Activated naive CD4-positive, alpha-beta T cell treated with anti-CD3 and anti-CD28 coated beads, Interleukin-2, amount 10 ng/mL, durations not matched to agents 7 days and 5 days (primary cell): Measurements from ENCODE around the gene NUDT8.
A peak's percentile ranks its signal among the peaks of the same experiment; 100 is the strongest.

ENCODE experiments used
- CTCF ChIA-PET: fragments of 350-600 bp; sonication (Branson Sonifier 250); formaldehyde crosslinking; loops from one replicate; lab custom pipeline; 2021; ENCODE audit warnings: antibody characterized with exemption; lab: Charles Lee
- DNase-seq: peaks from one replicate; pipeline ENCODE4 v3.0.0-alpha.2; 2020
- H3K27ac Mint-ChIP-seq: one replicate; pipeline ENCODE4 v1.8.0; 2021; ENCODE audit warnings: mild to moderate bottlenecking, moderate library complexity, mixed read lengths
- H3K27me3 Mint-ChIP-seq: one replicate; pipeline ENCODE4 v1.8.0; 2021; ENCODE audit warnings: mild to moderate bottlenecking, mixed read lengths
- H3K36me3 Mint-ChIP-seq: one replicate; pipeline ENCODE4 v1.8.0; 2021; ENCODE audit warnings: mixed read lengths
- H3K4me1 Mint-ChIP-seq: one replicate; pipeline ENCODE4 v1.8.0; 2021; ENCODE audit warnings: mixed read lengths
- H3K4me3 Mint-ChIP-seq: one replicate; pipeline ENCODE4 v1.8.0; 2021; ENCODE audit warnings: mild to moderate bottlenecking, moderate library complexity, mixed read lengths
- H3K9me3 Mint-ChIP-seq: one replicate; pipeline ENCODE4 v1.8.0; 2021; ENCODE audit warnings: mixed read lengths

Gene NUDT8

GRCh38 chr11:67651976-67652781, 22.4 kb upstream of the NUDT8 start:
- Mint-ChIP-seq H3K27me3 (peaks cover 43% of the 10 kb centered on the region), H3K4me3 (no peak overlapping the region), H3K4me1 (peaks cover 36% of the 10 kb centered on the region), H3K9me3 (peaks cover 3% of the 10 kb centered on the region), H3K27ac (no peak overlapping the region), H3K36me3 (no peaks in the 10 kb centered on the region)
- CTCF ChIA-PET = interaction anchor here (11.6 kb wide), 1 partner anchor 22 kb away, joined by 91 read pairs; the partner anchor contains the start of gene NUDT8
- DNase-seq = no peak

GRCh38 chr11:67649634-67650510, 20.1 kb upstream of the NUDT8 start:
- H3K4me1 Mint-ChIP-seq = peaks cover 52% of the 10 kb centered on the region

GRCh38 chr11:67648796-67649613, 19.3 kb upstream of the NUDT8 start:
- Mint-ChIP-seq H3K4me3 (no peak overlapping the region), H3K27ac (no peak overlapping the region), H3K4me1 (peaks cover 52% of the 10 kb centered on the region), H3K9me3 (peaks cover 1% of the 10 kb centered on the region), H3K27me3 (peaks cover 48% of the 10 kb centered on the region), H3K36me3 (no peaks in the 10 kb centered on the region)
- CTCF ChIA-PET = interaction anchor here (0.7 to 11.6 kb wide), 5 partner anchors 9 to 34 kb away, joined by 3 to 91 read pairs (median 6); partner anchors contain the start of genes NUDT8 and TBX10
- peak; percentile 20 for DNase-seq

More at GRCh38 chr11:67649634-67650510, 20.1 kb upstream of the NUDT8 start:
- Mint-ChIP-seq H3K27ac (peak overlapping the region; percentile 89), H3K27me3 (peaks cover 53% of the 10 kb centered on the region), H3K4me3 (peak overlapping the region; percentile 81), H3K36me3 (no peaks in the 10 kb centered on the region), H3K9me3 (no peaks in the 10 kb centered on the region)
- CTCF ChIA-PET = interaction anchor here (0.6 to 11.6 kb wide), 4 partner anchors 8 to 35 kb away, joined by 3 to 91 read pairs (median 20); partner anchors contain the start of gene NUDT8
- no peak for DNase-seq

- DNase-seq = peak; percentile 73
- H3K4me3 Mint-ChIP-seq = no peak overlapping the region
- peaks cover 3% of the 10 kb centered on the region for H3K9me3 Mint-ChIP-seq
- CTCF ChIA-PET = interaction anchor here (0.7 to 11.6 kb wide), 5 partner anchors 9 to 34 kb away, joined by 3 to 91 read pairs (median 6); partner anchors contain the start of genes NUDT8 and TBX10
- H3K27me3 Mint-ChIP-seq = peaks cover 45% of the 10 kb centered on the region
- peak overlapping the region; percentile 58 for H3K27ac Mint-ChIP-seq
- H3K4me1 Mint-ChIP-seq = peaks cover 52% of the 10 kb centered on the region
- H3K36me3 Mint-ChIP-seq = no peaks in the 10 kb centered on the region
These were observed 18.5 kb upstream of the NUDT8 start for GRCh38 chr11:67648140-67648795.

GRCh38 chr11:67647471-67647870, 17.7 kb upstream of the NUDT8 start:
- Mint-ChIP-seq H3K36me3 (no peaks in the 10 kb centered on the region), H3K4me3 (no peak overlapping the region), H3K9me3 (peaks cover 3% of the 10 kb centered on the region), H3K27ac (no peak overlapping the region), H3K4me1 (peaks cover 49% of the 10 kb centered on the region), H3K27me3 (peaks cover 38% of the 10 kb centered on the region)
- peak; percentile 16 for DNase-seq
- CTCF ChIA-PET = interaction anchor here (1.6 to 11.6 kb wide), 4 partner anchors 9 to 33 kb away, joined by 6 to 91 read pairs (median 20); partner anchors contain the start of genes NUDT8 and TBX10

- Mint-ChIP-seq H3K4me3 (peak overlapping the region; percentile 14), H3K27me3 (peaks cover 44% of the 10 kb centered on the region), H3K36me3 (no peaks in the 10 kb centered on the region), H3K4me1 (peaks cover 49% of the 10 kb centered on the region), H3K27ac (peak overlapping the region; percentile 82), H3K9me3 (peaks cover 3% of the 10 kb centered on the region)
- CTCF ChIA-PET = interaction anchor here (1.1 to 11.6 kb wide), 6 partner anchors 9 to 74 kb away, joined by 3 to 91 read pairs (median 4); partner anchors contain the start of gene NUDT8
- DNase-seq = peak; percentile 68
These were observed 17.0 kb upstream of the NUDT8 start for GRCh38 chr11:67646535-67647336.

- Mint-ChIP-seq H3K27ac (peak overlapping the region; percentile 82), H3K36me3 (no peaks in the 10 kb centered on the region), H3K27me3 (peaks cover 37% of the 10 kb centered on the region), H3K4me1 (peaks cover 44% of the 10 kb centered on the region), H3K9me3 (peaks cover 3% of the 10 kb centered on the region), H3K4me3 (no peak overlapping the region)
- CTCF ChIA-PET = interaction anchor here (1.1 to 11.6 kb wide), 6 partner anchors 8 to 73 kb away, joined by 3 to 91 read pairs (median 4); partner anchors contain the start of gene NUDT8
- peak; percentile 25 for DNase-seq
These were observed 16.1 kb upstream of the NUDT8 start for GRCh38 chr11:67645521-67646461.

- no peaks in the 10 kb centered on the region for H3K36me3 Mint-ChIP-seq
- peaks cover 40% of the 10 kb centered on the region for H3K27me3 Mint-ChIP-seq
These were observed 15.0 kb upstream of the NUDT8 start for GRCh38 chr11:67644472-67645418.

GRCh38 chr11:67644042-67644441, 14.3 kb upstream of the NUDT8 start:
- no peak overlapping the region for H3K4me3 Mint-ChIP-seq
- H3K27ac Mint-ChIP-seq = no peak overlapping the region
- DNase-seq = peak; percentile 25
- CTCF ChIA-PET = interaction anchor here (11.6 kb wide), 1 partner anchor 14 kb away, joined by 91 read pairs; the partner anchor contains the start of gene NUDT8
- peaks cover 3% of the 10 kb centered on the region for H3K9me3 Mint-ChIP-seq
- H3K4me1 Mint-ChIP-seq = peaks cover 26% of the 10 kb centered on the region
- no peaks in the 10 kb centered on the region for H3K36me3 Mint-ChIP-seq
- peaks cover 40% of the 10 kb centered on the region for H3K27me3 Mint-ChIP-seq

More at GRCh38 chr11:67644472-67645418, 15.0 kb upstream of the NUDT8 start:
- CTCF ChIA-PET = interaction anchor here (5.0 to 11.6 kb wide), 2 partner anchors 13 to 15 kb away, joined by 33 to 91 read pairs; partner anchors contain the start of gene NUDT8
- DNase-seq = peak; percentile 20
- H3K4me3 Mint-ChIP-seq = no peak overlapping the region
- no peak overlapping the region for H3K27ac Mint-ChIP-seq
- H3K4me1 Mint-ChIP-seq = peaks cover 34% of the 10 kb centered on the region
- peaks cover 3% of the 10 kb centered on the region for H3K9me3 Mint-ChIP-seq
